GM18873 (cell line): ENCODE measurements around the gene SWAP70.

Experiments used
- ATAC-seq: cut with Tn5 transposase; IDR thresholded peaks from one replicate; pipeline ENCODE4 v1.9.1; 2021; ENCODE audit warnings: mild to moderate bottlenecking, moderate library complexity, moderate number of reproducible peaks; ENCODE audit not compliant: unreplicated experiment, low FRiP score

The SWAP70 gene

GRCh38 chr11:9765320-9766101 is 101.6 kb downstream of the SWAP70 start:
- ATAC-seq = no peak

DNA sequence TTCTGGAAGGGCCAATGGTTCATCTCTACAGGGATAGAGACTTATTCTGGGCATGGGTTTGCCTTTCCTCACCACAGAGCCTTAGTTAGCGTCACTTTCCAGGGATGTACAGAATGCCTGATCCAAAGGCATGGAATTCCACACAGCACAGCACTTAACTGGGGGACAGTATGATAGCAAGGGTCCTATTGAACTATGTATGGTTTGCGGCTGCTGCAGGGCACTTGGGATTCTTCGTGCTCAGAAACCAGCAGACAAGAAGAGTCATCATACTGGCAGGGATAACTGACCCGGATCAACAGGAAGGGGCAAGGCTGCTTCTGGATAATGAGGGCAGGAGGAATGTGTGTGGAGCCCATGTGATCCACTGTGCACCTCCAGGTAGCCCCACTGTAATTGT is 105.7 kb downstream of the SWAP70 start:
- no peak for ATAC-seq

DNA sequence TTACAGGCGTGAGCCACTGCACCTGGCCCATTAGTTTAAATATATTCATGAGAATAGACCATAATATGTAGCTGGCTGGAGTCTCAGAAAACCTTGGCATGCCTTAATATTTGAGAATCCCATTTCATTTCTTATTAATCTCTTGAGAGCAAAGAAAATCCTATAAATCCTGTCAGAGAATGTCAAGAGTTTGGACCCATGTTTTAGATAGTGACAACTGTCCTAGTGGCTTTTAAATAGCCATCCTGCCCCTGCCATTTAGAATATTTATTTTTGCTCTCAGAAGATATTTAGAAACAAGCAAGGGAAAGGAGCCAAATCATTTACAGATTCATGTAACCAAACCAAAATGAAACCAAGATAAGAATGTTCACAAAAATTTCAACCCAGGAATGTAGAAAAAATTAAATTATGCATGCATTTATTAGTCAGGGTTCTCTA is 107.2 kb downstream of the SWAP70 start:
- ATAC-seq = no peak

- no peak for ATAC-seq
Measured at GRCh38 chr11:9772218-9772617, 108.3 kb downstream of the SWAP70 start.

- no peak for ATAC-seq
Measured at GRCh38 chr11:9773524-9773923, 109.6 kb downstream of the SWAP70 start.

DNA sequence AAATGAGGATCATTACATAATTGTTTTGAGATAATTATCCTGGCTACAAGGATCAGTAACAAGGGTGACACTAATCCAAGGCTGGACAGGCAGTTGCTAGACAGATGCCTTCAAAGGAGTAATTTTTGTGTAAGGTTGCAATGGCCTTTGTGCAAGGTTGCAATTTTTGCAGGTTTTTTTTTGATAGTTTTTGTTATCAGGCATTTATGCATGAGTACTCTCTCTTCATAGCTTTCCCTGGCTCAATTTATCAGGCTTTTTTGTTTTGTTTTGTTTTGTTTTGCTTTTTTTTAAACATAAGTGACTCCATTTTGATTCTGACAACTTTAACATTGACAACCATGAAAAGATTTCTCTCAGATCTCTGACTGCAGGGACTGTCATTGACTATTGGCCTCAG is 110.2 kb downstream of the SWAP70 start:
- ATAC-seq = no peak

DNA sequence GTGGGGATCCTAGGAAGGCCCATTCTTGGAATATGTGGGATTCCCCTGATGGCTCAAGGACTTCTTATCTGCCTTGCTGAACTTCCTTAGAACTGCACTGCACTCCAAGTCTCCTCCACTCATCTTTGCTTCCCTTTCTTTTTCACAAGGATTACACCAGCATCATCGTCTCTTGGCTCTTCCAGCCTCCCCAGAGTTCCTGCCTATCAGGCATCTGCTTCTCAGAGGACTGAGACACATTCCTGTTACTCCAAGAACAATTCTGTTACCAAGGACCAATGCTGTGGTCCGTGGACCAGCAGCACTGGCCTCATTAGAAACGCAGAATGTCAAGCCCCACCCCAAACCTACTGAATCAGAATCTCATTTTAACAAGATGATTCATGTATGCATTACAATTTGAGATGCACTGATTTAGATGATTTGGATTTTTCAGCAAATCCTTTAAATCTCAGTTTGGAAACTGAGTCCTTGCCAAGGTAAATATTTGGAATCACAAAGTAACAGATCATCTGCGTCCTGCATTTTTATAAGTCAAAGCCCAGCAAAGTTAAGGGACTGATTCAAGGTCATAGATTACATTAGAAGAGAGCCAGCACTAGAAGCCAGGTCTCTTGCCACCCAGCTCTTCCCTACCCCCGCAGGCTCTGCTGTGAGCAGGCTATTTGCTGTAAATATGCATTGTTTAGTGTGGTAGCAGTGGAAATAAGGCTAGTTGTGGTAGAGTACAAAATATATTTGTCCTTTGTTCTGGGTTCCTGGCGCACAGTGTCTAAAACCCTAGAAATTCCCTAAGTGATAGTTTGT is 110.9 kb downstream of the SWAP70 start:
- ATAC-seq = no peak

DNA sequence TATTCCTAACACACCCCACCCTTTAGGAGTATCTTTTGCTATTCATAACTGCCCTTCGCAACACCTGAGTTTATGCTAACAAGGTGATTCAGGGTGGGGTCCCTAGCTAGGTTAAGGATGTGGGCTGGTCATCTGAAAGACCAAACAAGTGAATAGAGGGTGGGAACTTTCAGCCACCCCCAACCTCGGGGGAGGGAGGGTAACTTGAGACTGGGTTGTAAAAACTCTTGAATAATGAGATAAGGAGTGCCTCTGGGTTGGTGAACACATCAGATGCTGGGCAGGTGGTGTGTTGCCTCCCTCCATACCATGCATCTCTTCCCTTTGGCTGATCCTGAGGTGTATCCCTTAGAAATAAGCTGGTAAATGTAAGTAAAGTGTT is 111.5 kb downstream of the SWAP70 start:
- ATAC-seq = no peak

DNA sequence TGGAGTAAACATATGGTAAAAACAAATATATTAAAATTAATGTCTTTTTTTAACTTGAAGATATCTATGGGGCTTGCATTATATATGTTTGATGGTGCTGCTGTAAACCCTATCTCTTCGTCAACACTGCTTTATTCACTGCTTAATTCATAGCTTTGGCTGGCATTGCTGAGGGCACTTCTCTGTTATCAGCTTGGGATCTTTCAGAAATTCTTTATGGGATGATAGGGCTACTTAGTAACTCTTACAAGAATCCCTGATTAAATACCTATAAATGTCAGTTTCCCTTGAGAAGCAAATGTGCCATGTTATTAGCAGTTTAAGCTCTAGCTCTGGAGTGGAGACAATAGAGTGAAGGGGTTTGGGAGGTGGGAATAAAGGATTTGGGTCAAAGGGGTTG is 112.3 kb downstream of the SWAP70 start:
- no peak for ATAC-seq

DNA sequence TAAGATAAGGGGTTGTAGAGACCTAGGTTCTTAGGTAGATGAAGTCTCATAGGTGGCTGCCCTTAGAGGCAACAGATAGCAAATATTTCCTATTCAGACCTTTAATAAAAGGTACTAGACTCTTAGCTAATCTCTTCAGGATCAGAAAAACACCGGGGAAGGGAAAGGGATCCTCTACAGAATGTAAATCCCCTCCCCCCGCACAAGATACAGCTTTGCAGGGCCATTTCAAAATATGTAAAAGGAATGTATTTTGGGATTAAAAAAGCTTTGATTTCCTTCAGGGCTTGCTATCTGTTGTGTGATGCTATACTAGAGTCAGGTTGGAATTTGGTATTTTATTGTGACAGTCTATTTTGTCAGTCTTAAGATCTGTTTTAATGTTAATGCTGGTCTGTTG is 113.2 kb downstream of the SWAP70 start:
- no peak for ATAC-seq

DNA sequence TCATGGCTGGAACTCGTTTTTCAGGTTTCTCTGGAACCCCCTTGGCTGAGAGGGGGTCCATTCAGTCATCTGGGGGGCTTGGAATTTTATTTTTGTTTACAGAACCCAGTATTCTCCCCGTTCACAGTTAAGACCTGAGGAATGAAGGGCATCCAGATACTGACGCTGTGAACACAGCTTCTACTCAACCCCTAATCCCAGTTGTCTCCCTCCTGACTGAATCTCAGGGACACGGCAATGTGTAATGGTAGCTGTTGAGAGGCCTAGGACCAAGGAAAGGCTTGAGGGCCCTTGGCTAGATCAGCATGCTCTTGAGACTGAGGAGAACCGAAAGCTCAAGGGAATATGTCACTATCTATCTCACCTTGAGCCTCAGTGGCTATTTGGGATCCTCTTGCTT is 113.6 kb downstream of the SWAP70 start:
- no peak for ATAC-seq

DNA sequence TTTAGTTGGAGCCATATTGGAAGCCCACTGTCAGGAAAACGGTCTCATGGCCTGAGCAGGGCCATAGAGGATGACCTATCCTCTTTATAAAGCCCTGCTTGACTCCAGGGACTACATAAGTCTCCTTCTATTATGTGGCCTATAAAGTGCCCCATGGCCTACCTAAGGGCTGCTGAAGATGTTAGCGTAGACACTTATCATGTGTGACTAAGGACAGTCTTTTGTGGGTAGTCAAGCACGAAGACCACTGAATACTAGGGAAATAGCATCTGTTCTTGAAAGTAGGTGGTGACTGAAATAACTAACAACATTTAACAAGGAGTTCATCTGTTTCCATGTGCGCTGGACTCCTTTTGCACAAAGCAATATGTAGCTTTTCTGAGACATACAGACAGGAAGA is 117.1 kb downstream of the SWAP70 start:
- no peak for ATAC-seq

GRCh38 chr11:9783986-9784385 is 120.1 kb downstream of the SWAP70 start:
- ATAC-seq = no peak

DNA sequence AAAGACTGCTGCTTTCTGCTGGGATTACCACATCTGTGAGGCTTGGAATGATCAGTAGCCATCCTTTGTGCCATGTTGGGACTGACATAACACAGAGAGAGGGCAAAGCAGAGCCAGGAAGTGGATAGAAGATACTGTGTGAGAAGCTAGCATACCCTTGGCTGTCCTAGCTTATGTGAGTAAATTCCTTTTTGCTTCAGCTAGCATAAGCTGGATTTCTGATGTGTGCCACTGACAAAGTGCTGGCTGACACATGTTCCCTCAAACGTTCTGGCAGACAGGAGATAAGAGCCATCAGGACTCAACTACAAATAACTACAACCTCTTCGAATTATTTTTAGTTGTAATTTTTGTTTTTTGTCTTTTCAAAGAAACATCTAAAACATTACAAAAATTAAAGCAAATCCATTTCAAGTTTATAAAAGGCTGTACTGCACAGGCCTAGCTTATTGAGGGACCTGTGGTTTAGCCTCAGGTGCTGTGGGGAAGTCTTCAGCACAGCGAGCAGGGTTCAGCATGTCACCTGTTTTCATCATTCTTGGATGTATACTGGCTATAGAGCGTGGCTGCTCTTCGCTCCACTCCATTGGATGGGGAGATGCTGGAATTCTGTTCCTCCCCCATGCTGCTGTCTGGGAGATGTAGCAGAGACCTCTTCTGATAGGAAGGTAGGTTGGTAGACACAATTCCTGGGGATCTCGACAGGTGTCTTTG is 120.9 kb downstream of the SWAP70 start:
- no peak for ATAC-seq

- no peak for ATAC-seq
Measured at GRCh38 chr11:9787260-9787659, 123.4 kb downstream of the SWAP70 start.

GRCh38 chr11:9787981-9788521 is 124.2 kb downstream of the SWAP70 start:
- ATAC-seq = no peak

DNA sequence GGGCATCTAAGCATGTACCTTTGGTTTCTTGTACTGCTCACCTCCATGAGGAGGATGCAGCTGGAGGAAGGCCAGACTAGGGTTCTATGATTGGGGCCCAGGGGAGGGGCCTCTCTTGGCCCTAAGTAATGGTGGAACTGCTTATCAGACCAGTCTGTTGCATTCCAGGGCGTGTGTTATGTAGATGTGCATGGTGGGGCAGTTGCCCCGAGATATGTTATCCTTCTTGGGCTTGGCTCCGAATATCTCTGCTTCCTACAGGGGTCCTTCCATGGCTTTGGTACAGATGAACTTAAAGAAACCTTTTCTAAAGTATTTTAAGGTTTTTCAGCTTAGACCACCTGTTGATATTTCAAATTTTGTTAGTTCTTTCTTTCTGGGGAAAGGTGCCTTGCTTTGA is 126.0 kb downstream of the SWAP70 start:
- no peak for ATAC-seq

GRCh38 chr11:9790703-9791102 is 126.8 kb downstream of the SWAP70 start:
- no peak for ATAC-seq

DNA sequence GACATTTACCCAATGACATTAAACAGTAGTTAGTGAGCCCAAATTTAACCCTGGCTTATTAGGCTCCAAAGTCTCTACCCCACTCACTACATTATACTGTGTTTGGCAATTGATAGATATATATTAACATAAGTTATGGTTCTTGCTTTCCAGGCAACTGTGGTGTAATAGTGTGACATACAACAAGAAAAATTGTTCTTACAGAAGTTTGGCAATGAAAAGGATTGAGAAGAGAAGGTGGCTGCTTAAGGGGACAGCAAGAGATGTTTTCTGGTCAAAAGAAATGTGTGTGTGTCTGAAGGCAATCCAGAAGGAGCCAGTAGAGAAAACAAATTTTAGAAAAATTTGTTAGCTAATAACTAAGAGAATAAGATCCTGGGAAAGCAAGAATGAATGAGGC is 132.4 kb downstream of the SWAP70 start:
- no peak for ATAC-seq

GRCh38 chr11:9796854-9797253 is 133.0 kb downstream of the SWAP70 start:
- no peak for ATAC-seq

- no peak for ATAC-seq
Measured at GRCh38 chr11:9797300-9797699, 133.4 kb downstream of the SWAP70 start.
